H1 (cell line): ENCODE data around the gene IFNE. TPM values are rescaled to one million over a fixed set of nuclear protein-coding genes. Genes with fewer than 3 reads are reported as not detected.

Experiments used
- CTCF ChIA-PET: fragments of 300-600 bp; sonication (Branson Sonifier 250); formaldehyde crosslinking; loops from one replicate; lab custom pipeline; 2021; ENCODE audit not compliant: partially characterized antibody; lab: Charles Lee
- POLR2A ChIA-PET: fragments of 300-600 bp; sonication (Branson Sonifier 250); formaldehyde crosslinking; loops from one replicate; lab custom pipeline; 2021; ENCODE audit warnings: inconsistent platforms; ENCODE audit not compliant: partially characterized antibody; lab: Charles Lee
- DNase-seq, 2 experiments: peaks; one replicate each; pipeline versions ENCODE4 v3.0.0 to v3.0.0-alpha.2; 2010 to 2022; ENCODE audit warnings: low spot score in 2 of 2, low read depth in 1 of 2, mixed read lengths in 1 of 2
- FAIRE-seq: peaks from 2 replicates; lab custom pipeline; 2011; peaks lifted over from hg19 to GRCh38; lab: Jason Lieb, UNC
- H2AFZ ChIP-seq: 2 replicates; pipeline ENCODE4 v1.8.1; 2012; ENCODE audit warnings: low read length, inconsistent platforms
- H2AK5ac ChIP-seq: 2 replicates; pipeline ENCODE4 v1.6.1; 2013; ENCODE audit warnings: low read depth, low read length
- H2BK120ac ChIP-seq: replicated peaks from 2 replicates; pipeline ENCODE3; 2013; ENCODE audit warnings: low read depth, low read length, inconsistent platforms
- H2BK12ac ChIP-seq: 2 replicates; pipeline ENCODE4 v1.6.1; 2013; ENCODE audit warnings: low read depth, low read length
- H2BK15ac ChIP-seq: 2 replicates; pipeline ENCODE4 v1.6.1; 2013; ENCODE audit warnings: low read length
- H2BK20ac ChIP-seq: 2 replicates; pipeline ENCODE4 v1.6.1; 2013; ENCODE audit warnings: low read length
- H2BK5ac ChIP-seq: 2 replicates; pipeline ENCODE4 v1.6.1; 2013; ENCODE audit warnings: low read depth, low read length
- H3K14ac ChIP-seq: 2 replicates; pipeline ENCODE4 v1.6.1; 2013; ENCODE audit warnings: inconsistent platforms; ENCODE audit not compliant: insufficient read length
- H3K18ac ChIP-seq: 2 replicates; pipeline ENCODE4 v1.6.1; 2013; ENCODE audit warnings: low read length; ENCODE audit errors: extremely low read depth
- H3K23ac ChIP-seq: 2 replicates; pipeline ENCODE4 v1.6.1; 2013; ENCODE audit warnings: inconsistent platforms; ENCODE audit not compliant: insufficient read length
- H3K23me2 ChIP-seq: 2 replicates; pipeline ENCODE4 v1.6.1; 2013; ENCODE audit warnings: low read depth, low read length
- H3K27ac ChIP-seq: 2 replicates; pipeline ENCODE4 v1.6.1; 2011; ENCODE audit warnings: low read depth, low read length, inconsistent platforms
- H3K27me3 ChIP-seq, 4 experiments: replicated peaks in 1 of 4; 1 replicate in 1 of 4; 2 replicates in 3 of 4; pipeline versions ENCODE4 v1.6.1 to v1.8.1; 2011 to 2013; ENCODE audit warnings: low read length in 3 of 4, mild to moderate bottlenecking in 3 of 4, inconsistent platforms in 2 of 4, mixed read lengths in 2 of 4, moderate library complexity in 1 of 4; ENCODE audit not compliant: control insufficient read depth in 3 of 4, insufficient read depth in 3 of 4; ENCODE audit errors: extremely low read depth in 1 of 4
- H3K36me3 ChIP-seq, 4 experiments: 2 replicates each; pipeline versions ENCODE4 v1.6.1 to v1.8.1; 2011 to 2013; ENCODE audit warnings: mild to moderate bottlenecking in 4 of 4, low read length in 3 of 4, moderate library complexity in 2 of 4, control low read depth in 1 of 4, inconsistent platforms in 1 of 4; ENCODE audit not compliant: insufficient read depth in 4 of 4, control insufficient read depth in 2 of 4
- H3K4ac ChIP-seq: replicated peaks from 2 replicates; pipeline ENCODE3; 2013; ENCODE audit warnings: low read length, low read depth, mixed read lengths, inconsistent platforms; ENCODE audit not compliant: insufficient read length
- H3K4me1 ChIP-seq, 4 experiments: replicated peaks in 1 of 4; 1 replicate in 1 of 4; 2 replicates in 3 of 4; pipeline versions ENCODE4 v1.6.1 to v1.8.1; 2011 to 2013; ENCODE audit warnings: low read length in 3 of 4, inconsistent platforms in 2 of 4, mixed read lengths in 1 of 4; ENCODE audit not compliant: insufficient read depth in 4 of 4, control insufficient read depth in 3 of 4
- H3K4me2 ChIP-seq, 2 experiments: 2 replicates each; pipeline versions ENCODE4 v1.6.1 to v1.8.1; 2011 to 2013; ENCODE audit warnings: low read depth in 2 of 2, low read length in 2 of 2, control low read depth in 1 of 2, inconsistent platforms in 1 of 2, mild to moderate bottlenecking in 1 of 2; ENCODE audit not compliant: insufficient read depth in 1 of 2
- H3K4me3 ChIP-seq, 4 experiments: fragments of 200-600, 300-600 bp in 1 of 4; sonication (generic), shearing (Covaris generic), sonication (Bioruptor Twin) in 1 of 4; 2 replicates each; pipeline versions ENCODE4 v1.5.1 to v1.8.1; 2011 to 2016; ENCODE audit warnings: low read length in 4 of 4, low read depth in 3 of 4, control low read depth in 2 of 4, inconsistent platforms in 2 of 4, mild to moderate bottlenecking in 2 of 4, mixed read lengths in 1 of 4, moderate library complexity in 1 of 4; ENCODE audit not compliant: insufficient read depth in 2 of 4; ENCODE audit errors: extremely low read depth in 1 of 4
- H3K56ac ChIP-seq: replicated peaks from 2 replicates; pipeline ENCODE3; 2013; ENCODE audit warnings: low read depth, mild to moderate bottlenecking, mixed read lengths, low read length, inconsistent platforms; ENCODE audit not compliant: insufficient read length
- H3K79me1 ChIP-seq: 2 replicates; pipeline ENCODE4 v1.6.1; 2013; ENCODE audit warnings: low read depth, low read length, control low read depth
- H3K79me2 ChIP-seq, 2 experiments: 2 replicates each; pipeline versions ENCODE4 v1.6.1 to v1.8.1; 2012 to 2013; ENCODE audit warnings: low read length in 2 of 2, mild to moderate bottlenecking in 2 of 2, inconsistent platforms in 1 of 2; ENCODE audit not compliant: insufficient read depth in 2 of 2, control insufficient read depth in 1 of 2
- H3K9ac ChIP-seq, 4 experiments: replicated peaks in 1 of 4; 1 replicate in 1 of 4; 2 replicates in 3 of 4; pipeline versions ENCODE4 v1.6.1 to v1.8.1; 2011 to 2013; ENCODE audit warnings: low read depth in 3 of 4, low read length in 3 of 4, control low read depth in 2 of 4, mild to moderate bottlenecking in 2 of 4, moderate library complexity in 2 of 4, inconsistent platforms in 1 of 4; ENCODE audit errors: extremely low read depth in 1 of 4
- H3K9me3 ChIP-seq, 2 experiments: 2 replicates each; pipeline versions ENCODE4 v1.6.1 to v1.8.1; 2012 to 2013; ENCODE audit warnings: mild to moderate bottlenecking in 2 of 2, moderate library complexity in 2 of 2, control low read depth in 1 of 2, inconsistent platforms in 1 of 2, low read depth in 1 of 2, low read length in 1 of 2, mixed read lengths in 1 of 2; ENCODE audit not compliant: insufficient read depth in 2 of 2
- H4K20me1 ChIP-seq, 2 experiments: replicated peaks in 1 of 2; 2 replicates each; pipeline versions ENCODE3 to v1.8.1; 2011 to 2013; ENCODE audit warnings: inconsistent platforms in 2 of 2, low read length in 2 of 2, mild to moderate bottlenecking in 1 of 2; ENCODE audit not compliant: insufficient read depth in 2 of 2, control insufficient read depth in 1 of 2
- H4K5ac ChIP-seq: 2 replicates; pipeline ENCODE4 v1.6.1; 2013; ENCODE audit warnings: low read length, low read depth, mixed read lengths, inconsistent platforms; ENCODE audit not compliant: insufficient read length
- H4K8ac ChIP-seq: 2 replicates; pipeline ENCODE4 v1.8.0; 2013; ENCODE audit warnings: mild to moderate bottlenecking, moderate library complexity, low read length, inconsistent platforms; ENCODE audit not compliant: insufficient read depth; ENCODE audit errors: extremely low read depth
- H4K91ac ChIP-seq: replicated peaks from 2 replicates; pipeline ENCODE3; 2013; ENCODE audit warnings: low read length, mixed read lengths, inconsistent platforms; ENCODE audit not compliant: insufficient read length
- ASH2L ChIP-seq: fragments of 200-600, 300-600 bp; sonication (generic); IDR thresholded peaks from one replicate; pipeline ENCODE4 v1.7.1; 2017; ENCODE audit warnings: low read length
- CBX8 ChIP-seq: fragments of 300-800, 300-1000 bp; sonication (generic); IDR thresholded peaks from 2 replicates; pipeline ENCODE4 v1.7.1; 2016; ENCODE audit warnings: low read depth, low read length, borderline replicate concordance
- CEBPB ChIP-seq: IDR thresholded peaks from 2 replicates; pipeline ENCODE4 v1.6.1; 2012; ENCODE audit warnings: low read depth, low read length
- GTF2F1 ChIP-seq: IDR thresholded peaks from 2 replicates; pipeline ENCODE4 v1.6.1; 2012; ENCODE audit warnings: low read depth, low read length, improper control_type of control experiment, borderline replicate concordance
- HDAC2 ChIP-seq, 2 experiments: fragments of 300-600 bp in 1 of 2; sonication (generic) in 1 of 2; IDR thresholded peaks; 2 replicates each; pipeline ENCODE4 v1.6.1; 2011 to 2012; ENCODE audit warnings: low read depth in 2 of 2, low read length in 2 of 2, mild to moderate bottlenecking in 2 of 2, moderate library complexity in 2 of 2, borderline replicate concordance in 1 of 2, inconsistent platforms in 1 of 2
- RAD21 ChIP-seq, 2 experiments: IDR thresholded peaks in 1 of 2; conservative IDR thresholded peaks in 1 of 2; 2 replicates each; pipeline ENCODE4 v1.6.1; 2011; ENCODE audit warnings: low read depth in 2 of 2, low read length in 2 of 2, improper control_type of control experiment in 1 of 2, inconsistent platforms in 1 of 2, mild to moderate bottlenecking in 1 of 2, moderate library complexity in 1 of 2
- SP1 ChIP-seq: IDR thresholded peaks from 2 replicates; pipeline ENCODE4 v1.6.1; 2011; ENCODE audit warnings: low read depth, low read length
- SP2 ChIP-seq: IDR thresholded peaks from 2 replicates; pipeline ENCODE4 v1.6.1; 2012; ENCODE audit warnings: mild to moderate bottlenecking, low read length, inconsistent platforms
- TAF1 ChIP-seq: IDR thresholded peaks from 2 replicates; pipeline ENCODE4 v1.6.1; 2011; ENCODE audit warnings: mild to moderate bottlenecking, low read depth, low read length
- TAF7 ChIP-seq: optimal IDR thresholded peaks from 2 replicates; pipeline ENCODE3; 2011; ENCODE audit warnings: low read depth, mild to moderate bottlenecking, inconsistent platforms, low read length, moderate library complexity, borderline replicate concordance
- TBP ChIP-seq: IDR thresholded peaks from 2 replicates; pipeline ENCODE4 v1.6.1; 2011; ENCODE audit warnings: low read depth, low read length, improper control_type of control experiment
- TCF12 ChIP-seq: IDR thresholded peaks from 2 replicates; pipeline ENCODE4 v1.6.1; 2011; ENCODE audit warnings: low read depth, mild to moderate bottlenecking, low read length
- ZNF274 ChIP-seq: IDR thresholded peaks from 2 replicates; pipeline ENCODE4 v1.7.0; 2012; ENCODE audit warnings: low read length, borderline replicate concordance; ENCODE audit errors: extremely low read depth
- WGBS, 2 experiments: shearing (Covaris generic) in 1 of 2; methylation state at CpG; one replicate each; pipeline versions ENCODE4 v1.1.6 to v1.1.7; 2013 to 2015; ENCODE audit warnings: low lambda C conversion rate in 2 of 2, mixed read lengths in 2 of 2, inconsistent platforms in 1 of 2, low coverage in 1 of 2, missing lambda C conversion rate in 1 of 2; ENCODE audit not compliant: insufficient replicate concordance in 2 of 2, insufficient coverage in 1 of 2, insufficient read length in 1 of 2; ENCODE audit errors: extremely low coverage in 1 of 2, missing lambda C conversion rate in 1 of 2; 5-methylcytosine and 5-hydroxymethylcytosine counted together
- polyA plus RNA-seq, 7 experiments: library from polyadenylated mRNA; depleted of rRNA in 3 of 7; stranded (reverse) in 5 of 7; unstranded in 2 of 7; fragments of >200 nt in 5 of 7; fragments of 200-250 nt in 2 of 7; gene quantifications; 1 replicate in 5 of 7; 2 replicates in 1 of 7; 4 replicates in 1 of 7; pipeline versions ENCODE4 v1.2.1 to v1.2.3, GENCODE V29; 2011 to 2013; ENCODE audit warnings: missing spikeins in 2 of 7, mixed read lengths in 2 of 7
- total RNA-seq: library from RNA; stranded (reverse); fragmentation: NEBNext Ultra II Directional; extraction: Animal tissue kit (Norgen Biotek cat#: 25700); gene quantifications from 2 replicates; pipeline ENCODE4 v1.2.1, GENCODE V29; 2021

IFNE gene
- total and polyA plus RNA-seq, 2 of the 8 experiments (the other 6 are each of a cell fraction or from before 2014, with no cell fraction given), result 0.08 TPM; not detected in 1

- Histone ChIP-seq H3K4ac (no peak overlapping the region), H4K5ac (no peak overlapping the region), H3K36me3 (no peaks in the 10 kb centered on the region), H4K20me1 (no peaks in the 10 kb centered on the region), H4K91ac (no peak overlapping the region), H2BK12ac (no peak overlapping the region), H3K79me1 (no peaks in the 10 kb centered on the region), H2AK5ac (no peak overlapping the region), H3K23me2 (no peaks in the 10 kb centered on the region), H3K9ac (no peak overlapping the region), H3K56ac (no peak overlapping the region), H2BK20ac (no peak overlapping the region), H3K27me3 (no peaks in the 10 kb centered on the region), H3K9me3 (peaks cover 0 to 6% of the 10 kb centered on the region in 2 experiments; a peak in 1 of 4 replicates), H2BK15ac (no peak overlapping the region), H3K4me3 (no peak overlapping the region), H3K4me2 (no peak overlapping the region), H3K14ac (no peak overlapping the region), H2BK120ac (no peak overlapping the region), H3K18ac (no peak overlapping the region), H4K8ac (no peak overlapping the region), H3K23ac (no peak overlapping the region), H3K4me1 (no peaks in the 10 kb centered on the region), H3K79me2 (no peaks in the 10 kb centered on the region), H2BK5ac (no peak overlapping the region), H3K27ac (no peak overlapping the region), H2AFZ (no peak overlapping the region)
- DNase-seq (no peak), FAIRE-seq (no peak)
- ChIA-PET POLR2A (no interaction called here), CTCF (interaction anchor here (0.6 to 5.4 kb wide), 7 partner anchors 8 to 353 kb away, joined by 3 to 26 read pairs (median 3); no protein-coding TSS in a partner anchor)
- WGBS, 2 experiments, result 88% methylated on average over 4 of the region's 4 CpGs; no CpG with 5 or more reads in 1 of the 2 experiments
- TF ChIP-seq TBP (no peak), CEBPB (no peak), ZNF274 (no peak), TCF12 (no peak), RAD21 (IDR thresholded peaks at IDR 0.05 in 1 of 2, conservative IDR thresholded peaks at IDR 0.05 in 1 of 2; ENCODE audit: low read depth in 2 of 2, low read length in 2 of 2) (no peak), SP2 (no peak), CBX8 (no peak), ASH2L (no peak), HDAC2 (IDR thresholded peaks at IDR 0.05; ENCODE audit: borderline replicate concordance in 1 of 2, low read depth in 2 of 2, low read length in 2 of 2) (no peak), TAF7 (no peak), SP1 (no peak), TAF1 (no peak), GTF2F1 (no peak)
Measured at GRCh38 chr9:21443849-21444625, 38.1 kb downstream of the IFNE start.
